Adrenal gland (tissue), 12 donors: ENCODE data around the gene CLTC. TPM values are rescaled to one million over a fixed set of nuclear protein-coding genes. Genes with fewer than 3 reads are reported as not detected.
A peak's percentile ranks its signal among the peaks of the same experiment; 100 is the strongest.

Experiments used
- DNase-seq, 7 donors: peaks; one replicate each; pipeline ENCODE4 v3.0.0-alpha.2; 2019 to 2020
- H3K27ac ChIP-seq, 5 donors: fragments of 200-600 bp; sonication (generic) in 4 of 5; 1 replicate in 3 of 5; 2 replicates in 2 of 5; pipeline versions ENCODE4 v1.5.1 to v1.8.0; 2016 to 2020; ENCODE audit warnings: mild to moderate bottlenecking in 1 of 5
- H3K27me3 ChIP-seq: fragments of 200-600 bp; 2 replicates; pipeline ENCODE4 v1.8.0; 2021
- H3K36me3 ChIP-seq, 2 donors: fragments of 200-600 bp; replicated peaks in 1 of 2; 1 replicate in 1 of 2; 2 replicates in 1 of 2; pipeline versions ENCODE4 v1.5.1 to v1.8.0; 2018 to 2022
- H3K4me1 ChIP-seq, 2 donors: fragments of 200-600 bp; replicated peaks in 1 of 2; 1 replicate in 1 of 2; 2 replicates in 1 of 2; pipeline versions ENCODE4 v1.5.1 to v1.8.0; 2018 to 2021
- H3K4me3 ChIP-seq, 4 donors: fragments of 200-600 bp; sonication (generic) in 3 of 4; one replicate each; pipeline ENCODE4 v1.5.1; 2016 to 2018
- H3K9me3 ChIP-seq, 3 donors: fragments of 200-600 bp; sonication (generic) in 1 of 3; replicated peaks in 1 of 3; 1 replicate in 2 of 3; 2 replicates in 1 of 3; pipeline versions ENCODE4 v1.5.1 to v1.8.0; 2016 to 2021
- POLR2A ChIP-seq, 2 donors: fragments of 450-650 bp; IDR thresholded peaks; one replicate each; pipeline ENCODE4 v1.6.1; 2017; ENCODE audit warnings: antibody characterized with exemption in 2 of 2, mild to moderate bottlenecking in 2 of 2, moderate library complexity in 1 of 2
- whole genome bisulfite sequencing, 4 donors: extraction: QIAGEN DNeasy Blood & Tissue Kit in 2 of 4; methylation state at CpG; one replicate each; pipeline versions ENCODE4 v1.1.5 to v1.1.7; 2013 to 2017; 5-methylcytosine and 5-hydroxymethylcytosine counted together
- intact Hi-C, 2 donors: fragments of 100-400 bp; cut with DNase I; formaldehyde crosslinking; loops; one replicate each; pipeline versions ENCODE4 v1.14.1 to v1.15.0; 2022 to 2023
- polyA plus RNA-seq, 3 donors: library from polyadenylated mRNA; stranded (reverse); fragments of 200-250 nt in 2 of 3; fragments of 350-450 nt in 1 of 3; fragmentation: Illumina TruSeq in 1 of 3; extraction: RNeasy Lipid Tissue Mini Kit (QIAGEN cat#74804) in 1 of 3; gene quantifications; one replicate each; pipeline ENCODE4 v1.2.3, GENCODE V29; 2013 to 2014
- total RNA-seq, 9 donors: library from RNA; depleted of rRNA in 4 of 9; stranded (reverse); fragments of >200 nt in 4 of 9; fragments of 120-200 nt in 1 of 9; fragmentation: NEBNext Ultra II Directional in 1 of 9; extraction: Animal tissue kit (Norgen Biotek cat#: 25700) in 1 of 9; gene quantifications; one replicate each; pipeline versions ENCODE4 v1.1.0 to v1.2.4, GENCODE V29; 2013 to 2023
- TF ChIP-seq, protein P1 (sequence below), 6 experiments: fragments of 450-650 bp in 4 of 6; fragments of 200-600 bp in 2 of 6; sonication (generic) in 1 of 6; IDR thresholded peaks; 1 replicate in 5 of 6; 2 replicates in 1 of 6; pipeline versions ENCODE4 v1.5.1 to v1.8.0; 2016 to 2021; ENCODE audit warnings: antibody characterized with exemption in 6 of 6, mild to moderate bottlenecking in 2 of 6, moderate library complexity in 1 of 6
- donor health status: healthy with polysubstance abuse.
- donor health status: Bipolar disorder and iron deficiency.
- donor health status: DM: yes; HTN: yes; CAD: no.
- donor health status: DM: no; HTN: no; CAD: no.
- donor health status: DM: no; HTN: no; CAD: no.
- donor health status: DM: yes; HTN: yes; CAD: no.

Gene CLTC
- total and polyA plus RNA-seq, 12 donors = 40.2 to 393 (median 267) TPM

DNA sequence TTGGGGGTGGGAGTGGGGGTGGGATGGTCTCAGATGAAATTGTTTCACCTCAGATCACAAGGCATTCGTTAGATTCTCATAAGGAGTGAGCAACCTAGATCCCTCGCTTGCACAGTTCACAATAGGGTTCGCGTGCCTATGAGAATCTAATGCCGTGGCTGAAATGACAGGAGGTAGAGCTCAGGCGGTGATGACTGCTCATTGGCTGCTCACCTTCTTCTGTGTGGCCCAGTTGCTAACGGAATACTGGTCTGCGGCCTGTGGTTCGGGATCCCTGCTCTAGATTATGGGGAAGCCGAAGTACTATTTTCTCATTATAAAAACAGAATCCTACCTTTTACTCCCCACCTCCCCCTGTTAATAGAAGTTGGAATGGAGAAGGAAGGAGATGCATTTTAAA, 18.9 kb downstream of the CLTC start:
- no peaks in the 10 kb centered on the region for H3K27me3 ChIP-seq
- no peak for TF ChIP-seq POLR2A (IDR thresholded peaks at IDR 0.05)
- TF ChIP-seq, protein P1, sequence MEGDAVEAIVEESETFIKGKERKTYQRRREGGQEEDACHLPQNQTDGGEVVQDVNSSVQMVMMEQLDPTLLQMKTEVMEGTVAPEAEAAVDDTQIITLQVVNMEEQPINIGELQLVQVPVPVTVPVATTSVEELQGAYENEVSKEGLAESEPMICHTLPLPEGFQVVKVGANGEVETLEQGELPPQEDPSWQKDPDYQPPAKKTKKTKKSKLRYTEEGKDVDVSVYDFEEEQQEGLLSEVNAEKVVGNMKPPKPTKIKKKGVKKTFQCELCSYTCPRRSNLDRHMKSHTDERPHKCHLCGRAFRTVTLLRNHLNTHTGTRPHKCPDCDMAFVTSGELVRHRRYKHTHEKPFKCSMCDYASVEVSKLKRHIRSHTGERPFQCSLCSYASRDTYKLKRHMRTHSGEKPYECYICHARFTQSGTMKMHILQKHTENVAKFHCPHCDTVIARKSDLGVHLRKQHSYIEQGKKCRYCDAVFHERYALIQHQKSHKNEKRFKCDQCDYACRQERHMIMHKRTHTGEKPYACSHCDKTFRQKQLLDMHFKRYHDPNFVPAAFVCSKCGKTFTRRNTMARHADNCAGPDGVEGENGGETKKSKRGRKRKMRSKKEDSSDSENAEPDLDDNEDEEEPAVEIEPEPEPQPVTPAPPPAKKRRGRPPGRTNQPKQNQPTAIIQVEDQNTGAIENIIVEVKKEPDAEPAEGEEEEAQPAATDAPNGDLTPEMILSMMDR (IDR thresholded peaks at IDR 0.05) = no peak
- DNase-seq = no peak
- intact Hi-C loops = no loop called here
- no peaks in the 10 kb centered on the region for H3K36me3 ChIP-seq
- H3K9me3 ChIP-seq = no peaks in the 10 kb centered on the region
- no peak overlapping the region for H3K27ac ChIP-seq
- peaks cover 21 to 90% of the 10 kb centered on the region in 2 donors for H3K4me1 ChIP-seq
- H3K4me3 ChIP-seq = no peak overlapping the region
- WGBS, 4 donors = 79 to 80% (median 80%) methylated on average over 10 of the region's 10 CpGs

DNA sequence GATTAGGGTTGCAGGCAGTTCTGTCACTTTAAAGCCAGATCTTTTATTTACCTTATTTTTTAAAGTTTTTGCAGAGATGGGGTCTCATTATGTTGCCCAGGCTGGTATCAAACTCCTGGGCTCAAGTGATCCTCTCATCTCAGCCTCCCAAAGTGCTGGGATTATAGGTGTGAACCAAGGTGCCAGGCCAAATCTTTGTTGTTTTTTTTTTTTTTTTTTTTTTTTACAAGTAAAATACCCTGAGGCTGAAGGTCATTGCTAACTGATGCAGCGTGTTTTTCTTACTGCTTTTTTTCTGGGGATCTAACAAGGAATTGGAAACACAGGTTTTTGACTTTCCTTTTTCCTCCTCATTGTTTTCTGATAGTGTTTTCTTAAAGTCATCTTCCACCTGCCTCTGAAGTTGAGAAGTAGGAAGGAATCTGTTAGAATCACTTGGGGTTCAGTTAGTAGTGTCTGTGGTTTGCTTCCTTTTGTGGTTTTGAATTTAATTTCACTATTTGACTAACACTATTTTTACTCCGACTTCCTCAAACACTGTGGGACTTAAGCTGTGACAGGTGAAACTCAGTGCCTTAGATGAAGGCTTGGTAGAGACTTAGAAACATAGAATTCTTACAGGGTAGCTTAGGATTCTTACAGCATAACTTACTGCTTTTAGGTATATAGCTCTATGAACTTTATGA, 22.2 kb downstream of the CLTC start:
- Histone ChIP-seq H3K4me3 (peak overlapping the region in 1 of 4 donors; percentile 9), H3K36me3 (peaks cover 0 to 23% of the 10 kb centered on the region in 2 donors), H3K4me1 (peaks cover 11 to 76% of the 10 kb centered on the region in 2 donors), H3K9me3 (no peaks in the 10 kb centered on the region), H3K27me3 (no peaks in the 10 kb centered on the region), H3K27ac (no peak overlapping the region)
- no peak for DNase-seq
- intact Hi-C loops = no loop called here
- TF ChIP-seq, protein P1 (IDR thresholded peaks at IDR 0.05) = no peak
- no peak for TF ChIP-seq POLR2A (IDR thresholded peaks at IDR 0.05)
- WGBS, 4 donors = 20 to 30% (median 26%) methylated on average over 2 of the region's 2 CpGs

GRCh38 chr17:59642565-59642964, 22.9 kb downstream of the CLTC start:
- peaks cover 0 to 29% of the 10 kb centered on the region in 2 donors for H3K36me3 ChIP-seq
- H3K9me3 ChIP-seq = no peaks in the 10 kb centered on the region
- 81 to 88% (median 87%) methylated on average over 1 of the region's 1 CpG for WGBS, 4 donors
- peak overlapping the region in 1 of 4 donors; percentile 9 for H3K4me3 ChIP-seq
- peaks cover 11 to 75% of the 10 kb centered on the region in 2 donors for H3K4me1 ChIP-seq
- no peaks in the 10 kb centered on the region for H3K27me3 ChIP-seq
- no peak for DNase-seq
- intact Hi-C loops = no loop called here
- peak overlapping the region in 1 of 5 donors; percentile 27 for H3K27ac ChIP-seq
- TF ChIP-seq, protein P1 (IDR thresholded peaks at IDR 0.05) = no peak
- TF ChIP-seq POLR2A (IDR thresholded peaks at IDR 0.05) = no peak

DNA sequence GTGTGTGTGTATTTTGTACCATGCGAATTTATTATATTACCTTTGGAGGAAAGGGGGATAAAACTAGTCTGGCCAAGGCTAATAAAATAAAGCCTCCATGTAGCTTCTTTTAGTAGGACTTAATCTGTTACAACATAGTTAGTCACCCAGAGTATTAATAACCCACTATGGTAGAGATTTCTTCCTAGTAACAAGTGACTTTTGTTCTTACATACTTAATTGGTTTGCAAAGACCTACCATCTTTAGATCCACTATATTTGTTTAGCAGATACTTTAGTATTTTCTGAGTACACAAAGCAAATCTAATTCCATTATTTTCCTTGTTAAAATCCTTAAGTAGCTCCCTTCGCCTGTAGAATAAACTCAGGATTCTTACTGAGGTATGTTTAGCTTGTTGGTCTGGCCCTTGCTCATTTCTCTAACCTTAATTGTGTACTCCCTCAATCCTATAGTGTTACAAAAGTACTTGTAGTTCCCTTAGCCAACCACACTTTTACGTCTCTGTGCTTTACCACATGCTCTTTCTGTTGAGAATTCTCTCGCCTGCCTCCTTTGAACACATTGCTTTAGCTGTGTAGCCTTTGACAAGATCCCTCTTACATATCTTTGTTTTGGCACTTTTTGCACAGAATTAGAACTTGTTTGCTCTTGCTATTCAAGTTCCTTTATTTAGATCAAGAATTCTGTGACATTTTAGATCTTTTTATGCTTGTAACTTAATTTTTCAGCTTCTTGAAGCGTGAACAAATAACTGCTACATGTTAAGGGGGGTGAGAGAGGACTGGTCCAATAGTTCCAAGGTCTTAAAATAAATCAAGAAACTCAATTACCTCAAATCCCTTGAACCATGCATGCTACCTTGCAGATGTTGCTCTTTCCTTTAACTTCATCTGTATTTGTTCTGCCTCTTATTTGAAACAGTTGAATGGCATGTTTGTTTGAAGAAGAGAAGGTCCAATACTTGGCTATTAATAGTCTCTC, 23.8 kb downstream of the CLTC start:
- no peak overlapping the region for H3K27ac ChIP-seq
- H3K4me3 ChIP-seq = no peak overlapping the region
- WGBS, 4 donors = 73 to 86% (median 80%) methylated on average over 5 of the region's 5 CpGs
- intact Hi-C loops = no loop called here
- TF ChIP-seq, protein P1 (IDR thresholded peaks at IDR 0.05) = no peak
- no peak for TF ChIP-seq POLR2A (IDR thresholded peaks at IDR 0.05)
- no peak for DNase-seq
- no peaks in the 10 kb centered on the region for H3K27me3 ChIP-seq
- peaks cover 11 to 76% of the 10 kb centered on the region in 2 donors for H3K4me1 ChIP-seq
- H3K9me3 ChIP-seq = no peaks in the 10 kb centered on the region
- H3K36me3 ChIP-seq = peaks cover 0 to 32% of the 10 kb centered on the region in 2 donors
